Glomerular visceral epithelial cell (primary cell): ENCODE results near the gene HBS1L.
"Not testable (repeated sequence)": the region's sequence is repeated elsewhere in the genome, so short reads cannot be mapped to it uniquely, and the experiment has no call there.

Experiments
- DNase-seq: peaks from one replicate; pipeline ENCODE4 v3.0.0-alpha.2; 2016; ENCODE audit errors: extremely low spot score

Gene HBS1L

GRCh38 chr6:135075018-135075417 lies 20.4 kb upstream of the HBS1L start:
- DNase-seq, result no peak

GRCh38 chr6:135073756-135074393 lies 19.3 kb upstream of the HBS1L start:
- no peak for DNase-seq

GRCh38 chr6:135073217-135073616 lies 18.6 kb upstream of the HBS1L start:
- no peak for DNase-seq

GRCh38 chr6:135072753-135073152 lies 18.1 kb upstream of the HBS1L start:
- peak; percentile 8 for DNase-seq

- no peak for DNase-seq
Measured at GRCh38 chr6:135071541-135071940, 16.9 kb upstream of the HBS1L start.

GRCh38 chr6:135067911-135068310 lies 13.3 kb upstream of the HBS1L start:
- no peak for DNase-seq

- no peak for DNase-seq
Measured at GRCh38 chr6:135066806-135067205, 12.2 kb upstream of the HBS1L start.

GRCh38 chr6:135066397-135066796 lies 11.8 kb upstream of the HBS1L start:
- DNase-seq, result no peak

- DNase-seq, result no peak
Measured at GRCh38 chr6:135064586-135064985, 10.0 kb upstream of the HBS1L start.

- DNase-seq, result no peak
Measured at GRCh38 chr6:135063926-135064325, 9.3 kb upstream of the HBS1L start.

- DNase-seq, result no peak
Measured at GRCh38 chr6:135062735-135063134, 8.1 kb upstream of the HBS1L start.

GRCh38 chr6:135060076-135060475 lies 5.5 kb upstream of the HBS1L start:
- no peak for DNase-seq

GRCh38 chr6:135058299-135058698 lies 3.7 kb upstream of the HBS1L start:
- DNase-seq, result not testable (repeated sequence)

- DNase-seq, result no peak
Measured at GRCh38 chr6:135056632-135057031, 2.0 kb upstream of the HBS1L start.

GRCh38 chr6:135054226-135054568 lies 425 bp downstream of the HBS1L start:
- DNase-seq, result peak; percentile 25

- no peak for DNase-seq
Measured at GRCh38 chr6:135053406-135053805, 1.2 kb downstream of the HBS1L start.

- DNase-seq, result peak; percentile 11
Measured at GRCh38 chr6:135052939-135053338, 1.7 kb downstream of the HBS1L start.

- DNase-seq, result no peak
Measured at GRCh38 chr6:135048915-135049314, 5.7 kb downstream of the HBS1L start.

- DNase-seq, result no peak
Measured at GRCh38 chr6:135047336-135047735, 7.3 kb downstream of the HBS1L start.

GRCh38 chr6:135046912-135047311 lies 7.7 kb downstream of the HBS1L start:
- DNase-seq, result no peak

- no peak for DNase-seq
Measured at GRCh38 chr6:135044639-135045038, 10.0 kb downstream of the HBS1L start.

- no peak for DNase-seq
Measured at GRCh38 chr6:135043846-135044245, 10.8 kb downstream of the HBS1L start.

- no peak for DNase-seq
Measured at GRCh38 chr6:135043364-135043763, 11.3 kb downstream of the HBS1L start.

GRCh38 chr6:135038335-135038734 lies 16.3 kb downstream of the HBS1L start:
- DNase-seq, result no peak
